Endothelial cell of umbilical vein (primary cell): Measurements from ENCODE around the gene TMEM269. TPM values are rescaled to one million over a fixed set of nuclear protein-coding genes. Genes with fewer than 3 reads are reported as not detected.

Experiments
- BruUV-seq: library from RNA; stranded (reverse); fragments of 400-500 nt; replicated peaks from 2 replicates; lab custom pipeline; 2021; lab: Mats Ljungman, UMichigan
- CTCF ChIA-PET: fragments of 300-600, 350-600 bp; sonication (Branson Sonifier 250); formaldehyde crosslinking; loops from one replicate; lab custom pipeline; 2021; ENCODE audit warnings: antibody characterized with exemption, inconsistent platforms; lab: Charles Lee
- POLR2A ChIA-PET: fragments of 300-600, 350-600 bp; sonication (Branson Sonifier 250); formaldehyde crosslinking; loops from one replicate; lab custom pipeline; 2021; ENCODE audit warnings: antibody characterized with exemption, inconsistent platforms; lab: Charles Lee
- DNase-seq: peaks from one replicate; pipeline ENCODE4 v3.0.0-alpha.2; 2011; ENCODE audit warnings: low read depth, low spot score
- FAIRE-seq: peaks from 2 replicates; lab custom pipeline; 2011; peaks lifted over from hg19 to GRCh38; lab: Jason Lieb, UNC
- H2AFZ ChIP-seq: 2 replicates; pipeline ENCODE4 v1.6.0; 2012; ENCODE audit warnings: low read depth, low read length, control low read depth, inconsistent platforms
- H3K27ac ChIP-seq: 2 replicates; pipeline ENCODE4 v1.5.1; 2011; ENCODE audit warnings: low read depth, mild to moderate bottlenecking, control low read depth, low read length, moderate library complexity; ENCODE audit not compliant: insufficient read depth
- H3K27me3 ChIP-seq, 2 experiments: 2 replicates each; pipeline versions ENCODE4 v1.6.0 to v1.6.1; 2011; ENCODE audit warnings: low read length in 2 of 2, mixed read lengths in 1 of 2; ENCODE audit not compliant: control insufficient read depth in 2 of 2, insufficient read depth in 2 of 2
- H3K36me3 ChIP-seq, 2 experiments: 2 replicates in 1 of 2; 3 replicates in 1 of 2; pipeline ENCODE4 v1.5.1; 2011; ENCODE audit warnings: low read length in 2 of 2, mild to moderate bottlenecking in 1 of 2, moderate library complexity in 1 of 2; ENCODE audit not compliant: control insufficient read depth in 2 of 2, insufficient read depth in 2 of 2; ENCODE audit errors: extremely low read depth in 1 of 2
- H3K4me1 ChIP-seq: 3 replicates; pipeline ENCODE4 v1.5.1; 2011; ENCODE audit warnings: mild to moderate bottlenecking, low read length; ENCODE audit not compliant: control insufficient read depth, insufficient read depth; ENCODE audit errors: extremely low read depth
- H3K4me2 ChIP-seq: 2 replicates; pipeline ENCODE4 v1.6.1; 2011; ENCODE audit warnings: low read length, control low read depth, mixed read lengths; ENCODE audit not compliant: insufficient read depth
- H3K4me3 ChIP-seq, 3 experiments: fragments of 200-600 bp in 1 of 3; sonication (generic), shearing (Covaris generic) in 1 of 3; replicated peaks in 1 of 3; 2 replicates each; pipeline ENCODE4 v1.5.1; 2011 to 2016; ENCODE audit warnings: control low read depth in 3 of 3, low read length in 3 of 3, mild to moderate bottlenecking in 2 of 3, inconsistent platforms in 1 of 3, low read depth in 1 of 3, moderate library complexity in 1 of 3; ENCODE audit not compliant: insufficient read depth in 1 of 3
- H3K79me2 ChIP-seq: 2 replicates; pipeline ENCODE4 v1.6.0; 2012; ENCODE audit warnings: low read length, inconsistent platforms; ENCODE audit not compliant: control insufficient read depth, insufficient read depth
- H3K9ac ChIP-seq: replicated peaks from 2 replicates; pipeline ENCODE3; 2011; ENCODE audit warnings: low read length, control low read depth; ENCODE audit not compliant: insufficient read depth; ENCODE audit errors: extremely low read depth
- H3K9me1 ChIP-seq: replicated peaks from 3 replicates; pipeline ENCODE4 v1.6.0; 2011; ENCODE audit warnings: mild to moderate bottlenecking, low read length; ENCODE audit not compliant: control insufficient read depth, insufficient read depth; ENCODE audit errors: extremely low read depth
- H3K9me3 ChIP-seq: replicated peaks from 2 replicates; pipeline ENCODE4 v1.5.1; 2012; ENCODE audit warnings: low read length, inconsistent platforms; ENCODE audit not compliant: control insufficient read depth, insufficient read depth
- H4K20me1 ChIP-seq: replicated peaks from 2 replicates; pipeline ENCODE3; 2011; ENCODE audit warnings: mild to moderate bottlenecking, low read length; ENCODE audit not compliant: control insufficient read depth, insufficient read depth; ENCODE audit errors: extremely low read depth
- CTCF ChIP-seq, 2 donors: IDR thresholded peaks; 1 replicate in 1 of 2; 2 replicates in 1 of 2; pipeline ENCODE4 v1.5.1; 2011; ENCODE audit warnings: low read length in 2 of 2, mild to moderate bottlenecking in 2 of 2, moderate library complexity in 2 of 2, control low read depth in 1 of 2, inconsistent platforms in 1 of 2, low read depth in 1 of 2; ENCODE audit not compliant: insufficient read depth in 1 of 2; ENCODE audit errors: extremely low read depth in 1 of 2
- EZH2 ChIP-seq: IDR thresholded peaks from 2 replicates; pipeline ENCODE4 v1.6.1; 2012; ENCODE audit warnings: borderline replicate concordance, low read depth, mild to moderate bottlenecking, moderate library complexity, low read length, inconsistent platforms; ENCODE audit not compliant: severe bottlenecking
- FOS ChIP-seq: IDR thresholded peaks from 2 replicates; pipeline ENCODE4 v1.6.1; 2011; ENCODE audit warnings: mild to moderate bottlenecking, low read length, moderate library complexity, borderline replicate concordance; ENCODE audit not compliant: insufficient read depth
- GATA2 ChIP-seq: IDR thresholded peaks from 2 replicates; pipeline ENCODE4 v1.7.0; 2011; ENCODE audit warnings: low read depth, mild to moderate bottlenecking, moderate library complexity, mixed read lengths, low read length; ENCODE audit not compliant: insufficient read length, insufficient read depth
- JUN ChIP-seq: IDR thresholded peaks from 2 replicates; pipeline ENCODE4 v1.6.1; 2011; ENCODE audit warnings: borderline replicate concordance, low read depth; ENCODE audit not compliant: insufficient read length, insufficient read depth
- MAX ChIP-seq: IDR thresholded peaks from 2 replicates; pipeline ENCODE4 v1.6.1; 2011; ENCODE audit not compliant: insufficient read depth, insufficient read length
- MYC ChIP-seq: IDR thresholded peaks from one replicate; pipeline ENCODE4 v1.6.1; 2011; ENCODE audit warnings: mild to moderate bottlenecking, low read depth, low read length
- POLR2A ChIP-seq: IDR thresholded peaks from 2 replicates; pipeline ENCODE4 v1.6.1; 2012; ENCODE audit warnings: low read depth, mild to moderate bottlenecking, control low read depth, low read length
- POLR2AphosphoS5 ChIP-seq: IDR thresholded peaks from 2 replicates; pipeline ENCODE4 v1.6.1; 2012; ENCODE audit warnings: low read depth, mild to moderate bottlenecking, control low read depth, low read length, moderate library complexity; ENCODE audit not compliant: insufficient read depth
- dilution Hi-C: fragments of 300-500 bp; cut with MboI; formaldehyde crosslinking; loops from one replicate; pipeline ENCODE4 v1.15.0; 2019; ENCODE audit warnings: low sequenced_read_pairs; ENCODE audit not compliant: extremely low pct_ligation_motif_present
- intact Hi-C: fragments of 100-400 bp; cut with micrococcal nuclease; formaldehyde crosslinking; loops from one replicate; pipeline ENCODE4 v1.10.0; 2022
- polyA plus RNA-seq, 4 experiments: library from polyadenylated mRNA; depleted of rRNA in 3 of 4; stranded (reverse) in 3 of 4; unstranded in 1 of 4; fragments of >200 nt; gene quantifications; 2 replicates each; pipeline versions ENCODE4 v1.2.1 to v1.2.3, GENCODE V29; 2011 to 2012; ENCODE audit warnings: missing spikeins in 1 of 4
- total RNA-seq: library from RNA; stranded (reverse); gene quantifications from 2 replicates; pipeline ENCODE4 v1.2.3, GENCODE V29; 2021

TMEM269 gene
- total and polyA plus RNA-seq, 2 donors (not counting 3 experiments of a cell fraction or from before 2014, with no cell fraction given), result 0.03 TPM; not detected in 1

- FAIRE-seq, result peak; percentile 73
- H3K9ac ChIP-seq, result peak overlapping the region; percentile 76
- H3K4me2 ChIP-seq, result peak overlapping the region; percentile 95
- peaks cover 0 to 4% of the 10 kb centered on the region in 2 experiments for H3K36me3 ChIP-seq
- H3K27ac ChIP-seq, result peak overlapping the region; percentile 62
- peaks cover 56% of the 10 kb centered on the region for H3K79me2 ChIP-seq
- peak overlapping the region; percentile 54 to 90 (median 65) for H3K4me3 ChIP-seq
- no peaks in the 10 kb centered on the region for H3K9me3 ChIP-seq
- no TSS peak for BruUV-seq
- peak; percentile 54 for DNase-seq
- CTCF ChIA-PET, result interaction anchor here (0.7 to 3.7 kb wide), 16 partner anchors 7 to 592 kb away, joined by 3 to 32 read pairs (median 6); partner anchors contain the start of genes ERMAP, TMEM269 and ZNF691
- TF ChIP-seq MAX (no peak), POLR2AphosphoS5 (no peak), FOS (no peak), GATA2 (no peak), EZH2 (no peak), MYC (no peak), POLR2A (no peak), JUN (no peak), CTCF (IDR thresholded peaks at IDR 0.05; ENCODE audit: extremely low read depth in 1 of 2, insufficient read depth in 1 of 2, low read depth in 1 of 2, low read length in 2 of 2) (no peak)
- H3K27me3 ChIP-seq, result no peaks in the 10 kb centered on the region
- no peaks in the 10 kb centered on the region for H3K9me1 ChIP-seq
- intact Hi-C loops, result loop anchor here (5.0 kb wide), 2 partner anchors 157 to 308 kb away; partner anchors contain the start of genes PPCS and ZMYND12
- no peaks in the 10 kb centered on the region for H4K20me1 ChIP-seq
- POLR2A ChIA-PET, result interaction anchor here (0.9 kb wide), 2 partner anchors 52 to 83 kb away, joined by 4 to 10 read pairs; partner anchors contain the start of gene YBX1
- dilution Hi-C loops, result no loop called here
- H2AFZ ChIP-seq, result peak overlapping the region; percentile 6
- peaks cover 20% of the 10 kb centered on the region for H3K4me1 ChIP-seq
These were observed 19.5 kb upstream of the TMEM269 start for GRCh38 chr1:42765269-42765668.
